MM.1S (cell line): ENCODE data around the gene CDADC1.

ENCODE experiments used
- DNase-seq: peaks from one replicate; pipeline ENCODE4 v3.0.0-alpha.2; 2015
- H2AFZ ChIP-seq: fragments of 300-600 bp; sonication (generic); 2 replicates; pipeline ENCODE4 v1.6.0; 2016; ENCODE audit warnings: antibody characterized with exemption, low read length
- H3F3A ChIP-seq: fragments of 300-600 bp; sonication (generic); 2 replicates; pipeline ENCODE4 v1.6.1; 2016; ENCODE audit warnings: mild to moderate bottlenecking, antibody characterized with exemption, low read length, moderate library complexity, mixed read lengths; ENCODE audit not compliant: insufficient read depth
- H3K27ac ChIP-seq: fragments of 300-600 bp; sonication (generic); 2 replicates; pipeline ENCODE4 v1.5.1; 2016; ENCODE audit warnings: mild to moderate bottlenecking, low read length
- H3K27me3 ChIP-seq: fragments of 300-600 bp; sonication (generic); replicated peaks from 2 replicates; pipeline ENCODE4 v1.6.0; 2016; ENCODE audit warnings: low read length; ENCODE audit not compliant: insufficient read depth
- H3K36me3 ChIP-seq: fragments of 300-600 bp; sonication (generic); replicated peaks from 2 replicates; pipeline ENCODE4 v1.6.1; 2016; ENCODE audit warnings: mild to moderate bottlenecking, low read length, mixed read lengths; ENCODE audit not compliant: insufficient read depth
- H3K4me1 ChIP-seq: fragments of 300-600 bp; sonication (generic); 2 replicates; pipeline ENCODE4 v1.6.1; 2016; ENCODE audit warnings: low read length, mixed read lengths
- H3K4me2 ChIP-seq: fragments of 300-600 bp; sonication (generic); 2 replicates; pipeline ENCODE4 v1.6.0; 2016; ENCODE audit warnings: low read depth, low read length
- H3K4me3 ChIP-seq: fragments of 300-600 bp; sonication (generic); 2 replicates; pipeline ENCODE4 v1.5.1; 2016; ENCODE audit warnings: low read length, mixed read lengths
- H3K79me2 ChIP-seq: fragments of 300-600 bp; sonication (generic); 2 replicates; pipeline ENCODE4 v1.6.1; 2016; ENCODE audit warnings: mixed run types, low read length, mixed read lengths
- H3K9ac ChIP-seq: fragments of 300-600 bp; sonication (generic); 2 replicates; pipeline ENCODE4 v1.6.1; 2016; ENCODE audit warnings: low read length, mixed read lengths
- H3K9me2 ChIP-seq: fragments of 300-600 bp; sonication (generic); replicated peaks from 2 replicates; pipeline ENCODE4 v1.6.1; 2016; ENCODE audit warnings: mild to moderate bottlenecking, low read length, mixed read lengths; ENCODE audit not compliant: insufficient read depth
- H3K9me3 ChIP-seq: fragments of 300-600 bp; sonication (generic); replicated peaks from 2 replicates; pipeline ENCODE4 v1.6.1; 2016; ENCODE audit warnings: mild to moderate bottlenecking, low read length, mixed read lengths; ENCODE audit not compliant: insufficient read depth
- H4K20me1 ChIP-seq: fragments of 300-600 bp; sonication (generic); 2 replicates; pipeline ENCODE4 v1.6.1; 2016; ENCODE audit warnings: mild to moderate bottlenecking, low read length, moderate library complexity, mixed read lengths; ENCODE audit not compliant: insufficient read depth
- CTCF ChIP-seq: fragments of 300-600 bp; sonication (generic); IDR thresholded peaks from 2 replicates; pipeline ENCODE4 v1.5.1; 2016; ENCODE audit warnings: antibody characterized with exemption, low read length, mixed read lengths
- EZH2 ChIP-seq: fragments of 300-600 bp; sonication (generic); optimal IDR thresholded peaks from 2 replicates; pipeline ENCODE3; 2017; ENCODE audit warnings: low read depth, mild to moderate bottlenecking, antibody characterized with exemption, low read length, mixed read lengths
- EZH2phosphoT487 ChIP-seq: fragments of 300-600 bp; sonication (generic); IDR thresholded peaks from 2 replicates; pipeline ENCODE4 v1.6.1; 2018; ENCODE audit warnings: antibody characterized with exemption, low read length

The CDADC1 gene

DNA sequence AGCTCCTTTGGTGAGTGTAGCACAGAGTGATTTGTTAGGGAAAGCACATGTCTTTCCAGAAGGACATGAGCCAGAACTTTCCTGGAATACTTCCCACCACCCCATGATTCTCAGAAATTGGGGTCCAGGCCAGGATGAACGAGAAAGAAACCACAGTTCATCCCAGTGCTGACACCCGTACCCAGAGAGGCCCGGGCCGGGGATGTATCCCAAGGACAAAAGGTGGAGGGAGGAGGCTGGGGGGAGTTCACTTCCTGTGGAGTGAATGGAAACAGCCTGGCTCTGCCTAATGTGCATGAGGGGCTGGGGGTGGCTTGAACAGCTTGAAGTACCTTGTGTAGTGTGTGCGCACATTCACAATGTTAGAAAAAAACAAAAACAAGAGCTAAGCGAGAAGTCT is 47.5 kb downstream of the CDADC1 start:
- no peak overlapping the region for H3K4me3 ChIP-seq
- H3K9me3 ChIP-seq: no peaks in the 10 kb centered on the region
- no peaks in the 10 kb centered on the region for H3K36me3 ChIP-seq
- H3F3A ChIP-seq: no peaks in the 10 kb centered on the region
- TF ChIP-seq CTCF: no peak
- TF ChIP-seq EZH2phosphoT487: no peak
- TF ChIP-seq EZH2: no peak
- no peaks in the 10 kb centered on the region for H3K79me2 ChIP-seq
- no peaks in the 10 kb centered on the region for H3K4me1 ChIP-seq
- H3K27ac ChIP-seq: no peak overlapping the region
- H4K20me1 ChIP-seq: no peaks in the 10 kb centered on the region
- DNase-seq: no peak
- no peaks in the 10 kb centered on the region for H3K27me3 ChIP-seq
- H2AFZ ChIP-seq: no peak overlapping the region
- H3K4me2 ChIP-seq: no peak overlapping the region
- H3K9ac ChIP-seq: no peak overlapping the region
- no peaks in the 10 kb centered on the region for H3K9me2 ChIP-seq

GRCh38 chr13:49296659-49297058 is 48.9 kb downstream of the CDADC1 start:
- no peak overlapping the region for H3K4me2 ChIP-seq
- H3K36me3 ChIP-seq: no peaks in the 10 kb centered on the region
- no peaks in the 10 kb centered on the region for H3K79me2 ChIP-seq
- H3K9me2 ChIP-seq: no peaks in the 10 kb centered on the region
- TF ChIP-seq EZH2phosphoT487 (no peak), EZH2 (no peak), CTCF (no peak)
- H4K20me1 ChIP-seq: no peaks in the 10 kb centered on the region
- no peaks in the 10 kb centered on the region for H3K27me3 ChIP-seq
- no peaks in the 10 kb centered on the region for H3F3A ChIP-seq
- DNase-seq: no peak
- H3K4me3 ChIP-seq: no peak overlapping the region
- no peaks in the 10 kb centered on the region for H3K4me1 ChIP-seq
- no peak overlapping the region for H3K9ac ChIP-seq
- no peak overlapping the region for H3K27ac ChIP-seq
- no peaks in the 10 kb centered on the region for H3K9me3 ChIP-seq
- H2AFZ ChIP-seq: no peak overlapping the region

DNA sequence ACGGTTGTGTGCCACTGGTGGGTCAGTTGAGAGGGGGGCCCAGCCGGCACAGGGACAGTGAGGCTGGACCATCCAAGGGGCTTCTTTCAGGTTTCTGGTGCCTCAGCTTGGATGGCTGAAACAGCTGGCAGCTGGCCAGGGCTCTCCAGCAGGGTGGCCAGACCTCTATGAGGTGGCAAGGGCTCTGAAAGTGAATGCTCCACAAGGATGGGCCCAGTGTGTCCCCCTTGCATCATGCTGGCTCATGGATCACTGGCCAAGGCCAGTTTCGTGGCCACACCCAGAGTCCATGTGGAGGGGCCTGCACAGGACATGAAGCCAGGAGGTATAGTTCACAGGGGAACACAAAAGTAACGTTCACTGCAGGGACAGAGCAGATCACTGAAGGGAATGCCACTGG is 49.6 kb downstream of the CDADC1 start:
- H3K4me2 ChIP-seq: no peak overlapping the region
- H3K27ac ChIP-seq: no peak overlapping the region
- H3K27me3 ChIP-seq: no peaks in the 10 kb centered on the region
- no peak overlapping the region for H2AFZ ChIP-seq
- no peaks in the 10 kb centered on the region for H3K36me3 ChIP-seq
- no peak overlapping the region for H3K9ac ChIP-seq
- no peaks in the 10 kb centered on the region for H3K9me3 ChIP-seq
- no peaks in the 10 kb centered on the region for H3F3A ChIP-seq
- H3K79me2 ChIP-seq: no peaks in the 10 kb centered on the region
- no peaks in the 10 kb centered on the region for H3K9me2 ChIP-seq
- no peak overlapping the region for H3K4me3 ChIP-seq
- H3K4me1 ChIP-seq: no peaks in the 10 kb centered on the region
- no peak for TF ChIP-seq EZH2phosphoT487
- no peak for TF ChIP-seq EZH2
- no peak for TF ChIP-seq CTCF
- H4K20me1 ChIP-seq: no peaks in the 10 kb centered on the region
- no peak for DNase-seq

GRCh38 chr13:49298416-49298815 is 50.7 kb downstream of the CDADC1 start:
- H3K79me2 ChIP-seq: no peaks in the 10 kb centered on the region
- no peaks in the 10 kb centered on the region for H4K20me1 ChIP-seq
- H3K9ac ChIP-seq: no peak overlapping the region
- no peak for DNase-seq
- H3F3A ChIP-seq: no peaks in the 10 kb centered on the region
- H3K27me3 ChIP-seq: no peaks in the 10 kb centered on the region
- H3K9me2 ChIP-seq: no peaks in the 10 kb centered on the region
- no peaks in the 10 kb centered on the region for H3K36me3 ChIP-seq
- no peak overlapping the region for H2AFZ ChIP-seq
- TF ChIP-seq CTCF (no peak), EZH2phosphoT487 (no peak), EZH2 (no peak)
- H3K4me2 ChIP-seq: no peak overlapping the region
- H3K4me3 ChIP-seq: no peak overlapping the region
- H3K4me1 ChIP-seq: no peaks in the 10 kb centered on the region
- no peaks in the 10 kb centered on the region for H3K9me3 ChIP-seq
- H3K27ac ChIP-seq: no peak overlapping the region
